ENCODE measurements around the gene MYO7B. TPM values are rescaled to one million over a fixed set of nuclear protein-coding genes. Genes with fewer than 3 reads are reported as not detected.

The MYO7B gene
- total RNA-seq, 2 experiments from 2014 or later = 3.3 TPM; not detected in 1

DNA sequence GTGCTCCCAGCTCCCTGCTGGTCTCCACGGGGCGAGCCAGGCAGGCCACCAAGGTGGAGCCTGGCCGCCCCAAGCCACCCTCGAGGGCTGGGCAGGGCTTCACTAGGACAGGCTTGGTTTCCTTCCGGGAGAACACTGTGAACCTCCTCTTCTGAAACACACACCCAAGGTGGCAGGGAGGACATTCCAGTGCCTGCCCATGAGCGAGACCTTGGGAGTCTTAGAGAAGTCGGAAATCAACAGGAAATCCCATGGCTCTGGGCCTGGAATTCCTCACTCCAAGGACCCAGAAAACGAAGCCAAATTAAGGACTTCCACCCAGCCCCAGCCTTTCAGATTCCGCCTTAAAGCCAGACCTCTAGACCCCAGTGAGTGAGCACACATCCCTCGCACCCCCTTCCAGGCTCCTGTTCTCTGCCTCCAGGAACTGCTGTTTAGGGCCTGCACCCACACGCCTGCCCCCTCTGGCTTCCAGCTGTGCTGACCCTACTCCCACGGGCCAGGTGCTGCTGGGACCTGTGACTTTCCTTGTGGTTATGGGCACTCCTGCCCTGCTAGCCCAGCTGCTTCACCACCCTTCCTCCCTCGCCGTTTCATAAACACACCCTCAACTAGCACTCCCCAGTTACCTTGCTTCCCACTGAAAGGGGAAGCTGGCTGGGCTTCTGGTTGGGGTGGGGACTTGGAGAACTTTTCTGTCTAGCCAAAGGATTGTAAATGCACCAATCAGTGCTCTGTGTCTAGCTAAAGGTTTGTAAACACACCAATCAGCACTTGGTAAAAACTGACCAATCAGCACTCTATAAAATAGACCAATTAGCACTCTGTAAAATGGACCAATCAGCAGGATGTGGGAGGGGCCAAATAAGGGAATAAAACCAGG is 124.2 kb downstream of the MYO7B start:
- no peaks in the 10 kb centered on the region; the same call in 1 of the 2 replicates for H3K9me3 ChIP-seq (ENCODE audit: low read length)
- H3K36me3 ChIP-seq (ENCODE audit: insufficient read depth, low read length) = no peaks in the 10 kb centered on the region
- no peak overlapping the region for H2AFZ ChIP-seq (ENCODE audit: low read length)
- no peak overlapping the region for H3K4me2 ChIP-seq (ENCODE audit: low read length)
- ChIA-PET CTCF (ENCODE audit: unreplicated experiment) (no interaction called here), POLR2A (interaction anchor here (0.6 kb wide), 1 partner anchor 89 kb away, joined by 3 read pairs; no protein-coding TSS in a partner anchor)
- BruUV-seq (replicated peaks) = no TSS peak
- H3K79me2 ChIP-seq (ENCODE audit: insufficient read depth, low read depth, low read length) = no peaks in the 10 kb centered on the region
- no peak for TF ChIP-seq EZH2phosphoT487 (IDR thresholded peaks at IDR 0.05; ENCODE audit: borderline replicate concordance, low read depth, low read length)
- TF ChIP-seq, protein P1, sequence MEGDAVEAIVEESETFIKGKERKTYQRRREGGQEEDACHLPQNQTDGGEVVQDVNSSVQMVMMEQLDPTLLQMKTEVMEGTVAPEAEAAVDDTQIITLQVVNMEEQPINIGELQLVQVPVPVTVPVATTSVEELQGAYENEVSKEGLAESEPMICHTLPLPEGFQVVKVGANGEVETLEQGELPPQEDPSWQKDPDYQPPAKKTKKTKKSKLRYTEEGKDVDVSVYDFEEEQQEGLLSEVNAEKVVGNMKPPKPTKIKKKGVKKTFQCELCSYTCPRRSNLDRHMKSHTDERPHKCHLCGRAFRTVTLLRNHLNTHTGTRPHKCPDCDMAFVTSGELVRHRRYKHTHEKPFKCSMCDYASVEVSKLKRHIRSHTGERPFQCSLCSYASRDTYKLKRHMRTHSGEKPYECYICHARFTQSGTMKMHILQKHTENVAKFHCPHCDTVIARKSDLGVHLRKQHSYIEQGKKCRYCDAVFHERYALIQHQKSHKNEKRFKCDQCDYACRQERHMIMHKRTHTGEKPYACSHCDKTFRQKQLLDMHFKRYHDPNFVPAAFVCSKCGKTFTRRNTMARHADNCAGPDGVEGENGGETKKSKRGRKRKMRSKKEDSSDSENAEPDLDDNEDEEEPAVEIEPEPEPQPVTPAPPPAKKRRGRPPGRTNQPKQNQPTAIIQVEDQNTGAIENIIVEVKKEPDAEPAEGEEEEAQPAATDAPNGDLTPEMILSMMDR (conservative IDR thresholded peaks at IDR 0.05; ENCODE audit: low read length) = no peak
- H3K9me2 ChIP-seq (ENCODE audit: insufficient read depth, low read length) = no peaks in the 10 kb centered on the region
- no peaks in the 10 kb centered on the region for H3K4me1 ChIP-seq (ENCODE audit: insufficient read depth, low read length, poor library complexity, severe bottlenecking)
- intact Hi-C loops (cut with micrococcal nuclease; ENCODE audit: unreplicated experiment) = no loop called here
- no peaks in the 10 kb centered on the region for H4K20me1 ChIP-seq (ENCODE audit: insufficient read depth, low read length)
- H3K27ac ChIP-seq (ENCODE audit: low read depth, low read length, poor library complexity, severe bottlenecking) = no peak overlapping the region
- H3K4me3 ChIP-seq (ENCODE audit: low read depth, low read length, poor library complexity, severe bottlenecking) = no peak overlapping the region
- no peak for DNase-seq (ENCODE audit: low spot score)

DNA sequence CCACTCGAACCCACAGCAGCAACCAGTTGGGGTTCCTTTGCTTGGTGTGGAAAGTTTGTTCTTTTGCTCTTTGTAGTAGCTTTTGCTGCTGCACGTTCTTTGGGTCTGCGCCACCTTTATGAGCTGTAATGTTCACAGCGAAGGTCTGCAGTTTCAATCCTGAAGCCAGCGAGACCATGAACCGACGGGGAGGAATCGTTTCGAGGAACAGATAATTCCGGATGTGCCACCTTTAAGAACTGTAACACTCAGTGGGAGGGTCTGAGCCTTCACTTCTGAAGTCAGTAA is 124.8 kb downstream of the MYO7B start:
- DNase-seq (ENCODE audit: low spot score) = no peak
- Histone ChIP-seq H3K36me3 (ENCODE audit: insufficient read depth, low read length) (no peaks in the 10 kb centered on the region), H2AFZ (ENCODE audit: low read length) (no peak overlapping the region), H4K20me1 (ENCODE audit: insufficient read depth, low read length) (no peaks in the 10 kb centered on the region), H3K4me2 (ENCODE audit: low read length) (no peak overlapping the region), H3K9me3 (ENCODE audit: low read length) (no peaks in the 10 kb centered on the region; the same call in 1 of the 2 replicates), H3K79me2 (ENCODE audit: insufficient read depth, low read depth, low read length) (no peaks in the 10 kb centered on the region), H3K4me1 (ENCODE audit: insufficient read depth, low read length, poor library complexity, severe bottlenecking) (no peaks in the 10 kb centered on the region), H3K27ac (ENCODE audit: low read depth, low read length, poor library complexity, severe bottlenecking) (no peak overlapping the region), H3K4me3 (ENCODE audit: low read depth, low read length, poor library complexity, severe bottlenecking) (no peak overlapping the region), H3K9me2 (ENCODE audit: insufficient read depth, low read length) (no peaks in the 10 kb centered on the region)
- TF ChIP-seq EZH2phosphoT487 (IDR thresholded peaks at IDR 0.05; ENCODE audit: borderline replicate concordance, low read depth, low read length) = no peak
- TF ChIP-seq, protein P1 (conservative IDR thresholded peaks at IDR 0.05; ENCODE audit: low read length) = no peak
- no TSS peak for BruUV-seq (replicated peaks)
- ChIA-PET POLR2A (interaction anchor here (0.6 kb wide), 1 partner anchor 89 kb away, joined by 3 read pairs; no protein-coding TSS in a partner anchor), CTCF (ENCODE audit: unreplicated experiment) (no interaction called here)
- intact Hi-C loops (cut with micrococcal nuclease; ENCODE audit: unreplicated experiment) = no loop called here

DNA sequence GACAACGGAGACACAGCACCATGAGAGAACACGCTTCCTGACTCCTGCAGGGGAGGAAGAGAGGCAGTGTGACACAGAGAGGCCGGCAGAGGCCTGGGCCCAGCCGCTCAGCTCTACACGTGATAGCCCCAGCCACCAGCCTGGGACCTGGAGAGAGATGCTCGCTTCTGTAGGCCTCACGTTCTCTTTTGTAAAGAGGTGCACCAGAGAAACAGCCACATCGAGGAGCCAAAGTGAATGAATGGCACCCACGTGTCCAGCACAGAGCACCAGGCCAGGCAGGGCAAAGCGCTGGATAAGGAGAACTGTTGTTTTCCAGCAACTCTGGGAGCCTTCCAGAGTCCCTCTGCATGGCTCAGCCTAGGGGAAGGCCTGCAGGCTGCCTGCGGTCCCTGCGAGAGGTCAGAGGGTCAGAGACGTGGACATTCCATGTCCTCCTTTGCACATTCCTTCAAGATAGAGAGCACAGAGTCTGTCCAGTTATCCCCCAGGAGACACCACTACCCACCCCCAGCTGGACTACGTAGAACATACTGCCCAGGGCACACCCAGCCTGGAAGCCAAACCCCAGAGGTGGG is 125.7 kb downstream of the MYO7B start:
- Histone ChIP-seq H3K36me3 (ENCODE audit: insufficient read depth, low read length) (no peaks in the 10 kb centered on the region), H3K4me1 (ENCODE audit: insufficient read depth, low read length, poor library complexity, severe bottlenecking) (no peaks in the 10 kb centered on the region), H3K27ac (ENCODE audit: low read depth, low read length, poor library complexity, severe bottlenecking) (no peak overlapping the region), H2AFZ (ENCODE audit: low read length) (no peak overlapping the region), H3K9me2 (ENCODE audit: insufficient read depth, low read length) (no peaks in the 10 kb centered on the region), H3K79me2 (ENCODE audit: insufficient read depth, low read depth, low read length) (no peaks in the 10 kb centered on the region), H4K20me1 (ENCODE audit: insufficient read depth, low read length) (no peaks in the 10 kb centered on the region), H3K4me3 (ENCODE audit: low read depth, low read length, poor library complexity, severe bottlenecking) (no peak overlapping the region), H3K9me3 (ENCODE audit: low read length) (no peaks in the 10 kb centered on the region; the same call in 1 of the 2 replicates), H3K4me2 (ENCODE audit: low read length) (no peak overlapping the region)
- ChIA-PET POLR2A (no interaction called here), CTCF (ENCODE audit: unreplicated experiment) (no interaction called here)
- intact Hi-C loops (cut with micrococcal nuclease; ENCODE audit: unreplicated experiment) = no loop called here
- DNase-seq (ENCODE audit: low spot score) = no peak
- TF ChIP-seq, protein P1 (conservative IDR thresholded peaks at IDR 0.05; ENCODE audit: low read length) = no peak
- TF ChIP-seq EZH2phosphoT487 (IDR thresholded peaks at IDR 0.05; ENCODE audit: borderline replicate concordance, low read depth, low read length) = no peak
- BruUV-seq (replicated peaks) = no TSS peak
